ENCODE measurements around the gene PLA2G3.

- TF ChIP-seq, protein P1, sequence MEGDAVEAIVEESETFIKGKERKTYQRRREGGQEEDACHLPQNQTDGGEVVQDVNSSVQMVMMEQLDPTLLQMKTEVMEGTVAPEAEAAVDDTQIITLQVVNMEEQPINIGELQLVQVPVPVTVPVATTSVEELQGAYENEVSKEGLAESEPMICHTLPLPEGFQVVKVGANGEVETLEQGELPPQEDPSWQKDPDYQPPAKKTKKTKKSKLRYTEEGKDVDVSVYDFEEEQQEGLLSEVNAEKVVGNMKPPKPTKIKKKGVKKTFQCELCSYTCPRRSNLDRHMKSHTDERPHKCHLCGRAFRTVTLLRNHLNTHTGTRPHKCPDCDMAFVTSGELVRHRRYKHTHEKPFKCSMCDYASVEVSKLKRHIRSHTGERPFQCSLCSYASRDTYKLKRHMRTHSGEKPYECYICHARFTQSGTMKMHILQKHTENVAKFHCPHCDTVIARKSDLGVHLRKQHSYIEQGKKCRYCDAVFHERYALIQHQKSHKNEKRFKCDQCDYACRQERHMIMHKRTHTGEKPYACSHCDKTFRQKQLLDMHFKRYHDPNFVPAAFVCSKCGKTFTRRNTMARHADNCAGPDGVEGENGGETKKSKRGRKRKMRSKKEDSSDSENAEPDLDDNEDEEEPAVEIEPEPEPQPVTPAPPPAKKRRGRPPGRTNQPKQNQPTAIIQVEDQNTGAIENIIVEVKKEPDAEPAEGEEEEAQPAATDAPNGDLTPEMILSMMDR (conservative IDR thresholded peaks at IDR 0.05; ENCODE audit: low read depth, low read length), result no peak
- TF ChIP-seq EZH2 (IDR thresholded peaks at IDR 0.05; ENCODE audit: borderline replicate concordance, low read depth, low read length, poor library complexity, severe bottlenecking), result no peak
These were observed 4.2 kb downstream of the PLA2G3 start for GRCh38 chr22:31136155-31136554.
